CD14-positive monocyte (primary cell): ENCODE data around the gene BTBD9. TPM values are rescaled to one million over a fixed set of nuclear protein-coding genes. Genes with fewer than 3 reads are reported as not detected.

Experiments
- DNase-seq, 3 donors: peaks; one replicate each; pipeline ENCODE4 v3.0.0-alpha.2; 2011 to 2022
- H2AFZ ChIP-seq: 2 replicates; pipeline ENCODE4 v1.6.0; 2012; ENCODE audit warnings: mild to moderate bottlenecking, low read depth, low read length, inconsistent platforms; ENCODE audit not compliant: insufficient read depth, poor library complexity, severe bottlenecking
- H3K27ac ChIP-seq, 2 donors: 1 replicate in 1 of 2; 2 replicates in 1 of 2; pipeline ENCODE4 v1.5.1; 2012 to 2013; ENCODE audit warnings: low read length in 2 of 2, control low read depth in 1 of 2, inconsistent platforms in 1 of 2, low read depth in 1 of 2, mild to moderate bottlenecking in 1 of 2
- H3K27me3 ChIP-seq, 2 donors: one replicate each; pipeline versions ENCODE4 v1.6.0 to v1.6.1; 2011 to 2013; ENCODE audit warnings: low read length in 2 of 2; ENCODE audit not compliant: control insufficient read depth in 2 of 2, insufficient read depth in 2 of 2
- H3K36me3 ChIP-seq, 2 donors: replicated peaks in 1 of 2; 1 replicate in 1 of 2; 2 replicates in 1 of 2; pipeline versions ENCODE4 v1.5.1 to v1.6.1; 2012 to 2013; ENCODE audit warnings: low read length in 2 of 2, control low read depth in 1 of 2, inconsistent platforms in 1 of 2, mild to moderate bottlenecking in 1 of 2; ENCODE audit not compliant: insufficient read depth in 2 of 2, control insufficient read depth in 1 of 2
- H3K4me1 ChIP-seq, 2 donors: 1 replicate in 1 of 2; 2 replicates in 1 of 2; pipeline versions ENCODE4 v1.5.1 to v1.6.1; 2012 to 2013; ENCODE audit warnings: low read length in 2 of 2, control low read depth in 1 of 2, inconsistent platforms in 1 of 2, mild to moderate bottlenecking in 1 of 2, moderate library complexity in 1 of 2; ENCODE audit not compliant: insufficient read depth in 2 of 2, control insufficient read depth in 1 of 2
- H3K4me2 ChIP-seq: replicated peaks from 2 replicates; pipeline ENCODE3; 2012; ENCODE audit warnings: low read length, moderate library complexity, mild to moderate bottlenecking; ENCODE audit not compliant: poor library complexity, severe bottlenecking; ENCODE audit errors: extremely low read depth
- H3K4me3 ChIP-seq, 3 experiments: fragments of 200-600 bp in 1 of 3; sonication (generic) in 1 of 3; replicated peaks in 1 of 3; 1 replicate in 2 of 3; 2 replicates in 1 of 3; pipeline ENCODE4 v1.5.1; 2011 to 2013; ENCODE audit warnings: low read length in 3 of 3, mild to moderate bottlenecking in 3 of 3, control low read depth in 2 of 3, low read depth in 2 of 3, inconsistent platforms in 1 of 3, moderate library complexity in 1 of 3
- H3K79me2 ChIP-seq: 2 replicates; pipeline ENCODE4 v1.6.0; 2012; ENCODE audit warnings: mild to moderate bottlenecking, control low read depth, inconsistent platforms, low read length, moderate library complexity; ENCODE audit not compliant: insufficient read depth
- H3K9ac ChIP-seq: 2 replicates; pipeline ENCODE4 v1.6.0; 2017; ENCODE audit warnings: low read length, mild to moderate bottlenecking; ENCODE audit not compliant: insufficient read depth, poor library complexity, severe bottlenecking
- H3K9me3 ChIP-seq, 2 donors: replicated peaks in 1 of 2; 1 replicate in 1 of 2; 2 replicates in 1 of 2; pipeline versions ENCODE4 v1.5.1 to v1.6.1; 2012 to 2013; ENCODE audit warnings: low read length in 2 of 2, control low read depth in 1 of 2; ENCODE audit not compliant: control insufficient read depth in 1 of 2, insufficient read depth in 1 of 2
- H4K20me1 ChIP-seq: 2 replicates; pipeline ENCODE4 v1.6.0; 2012; ENCODE audit warnings: mild to moderate bottlenecking, low read length, control low read depth, moderate library complexity; ENCODE audit not compliant: insufficient read depth
- H3K27ac Mint-ChIP-seq, 7 donors: one replicate each; pipeline ENCODE4 v1.8.0; 2020; ENCODE audit warnings: mild to moderate bottlenecking in 7 of 7, mixed read lengths in 7 of 7, moderate library complexity in 6 of 7, inconsistent platforms in 2 of 7
- H3K27me3 Mint-ChIP-seq, 3 donors: one replicate each; pipeline ENCODE4 v1.8.0; 2021 to 2022; ENCODE audit warnings: low read depth in 3 of 3, mild to moderate bottlenecking in 3 of 3, mixed read lengths in 3 of 3, moderate library complexity in 3 of 3, inconsistent platforms in 1 of 3
- H3K36me3 Mint-ChIP-seq, 2 donors: one replicate each; pipeline ENCODE4 v1.8.0; 2020; ENCODE audit warnings: mixed read lengths in 2 of 2, inconsistent platforms in 1 of 2, mild to moderate bottlenecking in 1 of 2
- H3K4me1 Mint-ChIP-seq: one replicate; pipeline ENCODE4 v1.8.0; 2020; ENCODE audit warnings: mild to moderate bottlenecking, mixed read lengths
- H3K4me3 Mint-ChIP-seq, 2 donors: one replicate each; pipeline ENCODE4 v1.8.0; 2020; ENCODE audit warnings: mild to moderate bottlenecking in 2 of 2, mixed read lengths in 2 of 2, moderate library complexity in 1 of 2
- H3K9me3 Mint-ChIP-seq, 7 donors: one replicate each; pipeline ENCODE4 v1.8.0; 2020 to 2022; ENCODE audit warnings: mixed read lengths in 7 of 7, mild to moderate bottlenecking in 6 of 7, moderate library complexity in 6 of 7, inconsistent platforms in 2 of 7
- CTCF ChIP-seq: fragments of 200-600 bp; IDR thresholded peaks from one replicate; pipeline ENCODE4 v1.8.0; 2022; ENCODE audit warnings: antibody characterized with exemption, mild to moderate bottlenecking
- WGBS: methylation state at CpG from one replicate; pipeline ENCODE4 v1.1.5; 2013; ENCODE audit warnings: missing lambda C conversion rate; ENCODE audit not compliant: insufficient coverage; 5-methylcytosine and 5-hydroxymethylcytosine counted together
- intact Hi-C, 2 donors: fragments of 100-400 bp; cut with micrococcal nuclease; formaldehyde crosslinking; loops; one replicate each; pipeline versions ENCODE4 v1.15.0 to v1.15.1; 2023
- polyA plus RNA-seq, 3 donors: library from polyadenylated mRNA; depleted of rRNA in 1 of 3; unstranded in 2 of 3; stranded (reverse) in 1 of 3; fragments of 300-500 nt in 2 of 3; fragments of >200 nt in 1 of 3; fragmentation: Illumina TruSeq in 2 of 3; gene quantifications; 1 replicate in 2 of 3; 2 replicates in 1 of 3; pipeline ENCODE4 v1.2.3, GENCODE V29; 2012 to 2021

Gene BTBD9
- polyA plus RNA-seq, 3 donors = 5.2 to 7.5 (median 6.2) TPM

GRCh38 chr6:38459291-38459690 is 180.4 kb downstream of the BTBD9 start:
- no peak overlapping the region for H3K4me3 Mint-ChIP-seq
- no CpG with 5 or more reads among the region's 2 CpGs for WGBS
- TF ChIP-seq CTCF = no peak
- intact Hi-C loops = no loop called here
- peaks cover 6% of the 10 kb centered on the region for H3K4me1 Mint-ChIP-seq
- H3K27me3 Mint-ChIP-seq = peaks cover 0 to 3% (median 0%) of the 10 kb centered on the region in 3 donors
- Histone ChIP-seq H3K4me2 (no peak overlapping the region), H2AFZ (no peak overlapping the region), H3K4me1 (no peaks in the 10 kb centered on the region), H3K9ac (no peak overlapping the region), H3K27me3 (no peaks in the 10 kb centered on the region), H3K79me2 (no peaks in the 10 kb centered on the region), H3K4me3 (no peak overlapping the region), H4K20me1 (no peaks in the 10 kb centered on the region), H3K27ac (no peak overlapping the region), H3K9me3 (peaks cover 0 to under 1% of the 10 kb centered on the region in 2 donors), H3K36me3 (no peaks in the 10 kb centered on the region)
- no peaks in the 10 kb centered on the region for H3K36me3 Mint-ChIP-seq
- DNase-seq = no peak
- no peak overlapping the region for H3K27ac Mint-ChIP-seq
- H3K9me3 Mint-ChIP-seq = peaks cover 0 to 7% (median 0%) of the 10 kb centered on the region in 7 donors

- Histone ChIP-seq H3K4me3 (no peak overlapping the region), H3K36me3 (no peaks in the 10 kb centered on the region), H3K9me3 (no peaks in the 10 kb centered on the region), H3K79me2 (no peaks in the 10 kb centered on the region), H4K20me1 (no peaks in the 10 kb centered on the region), H3K4me2 (no peak overlapping the region), H3K27ac (no peak overlapping the region), H3K27me3 (no peaks in the 10 kb centered on the region), H2AFZ (no peak overlapping the region), H3K4me1 (no peaks in the 10 kb centered on the region), H3K9ac (no peak overlapping the region)
- H3K9me3 Mint-ChIP-seq = no peaks in the 10 kb centered on the region
- DNase-seq = no peak
- H3K27ac Mint-ChIP-seq = no peak overlapping the region
- no peak overlapping the region for H3K4me3 Mint-ChIP-seq
- H3K27me3 Mint-ChIP-seq = peaks cover 0 to 3% (median 0%) of the 10 kb centered on the region in 3 donors
- no CpG with 5 or more reads among the region's 4 CpGs for WGBS
- peaks cover 0 to 2% of the 10 kb centered on the region in 2 donors for H3K36me3 Mint-ChIP-seq
- no peaks in the 10 kb centered on the region for H3K4me1 Mint-ChIP-seq
- no peak for TF ChIP-seq CTCF
- intact Hi-C loops = no loop called here
Observed at GRCh38 chr6:38453861-38454260, 185.9 kb downstream of the BTBD9 start.
